Right hindlimb (tissue), 1 donor: ENCODE results near the gene CHRNA4.

Experiments used
- DNase-seq: peaks from one replicate; pipeline ENCODE4 v3.0.0-alpha.2; 2018

CHRNA4 gene

DNA sequence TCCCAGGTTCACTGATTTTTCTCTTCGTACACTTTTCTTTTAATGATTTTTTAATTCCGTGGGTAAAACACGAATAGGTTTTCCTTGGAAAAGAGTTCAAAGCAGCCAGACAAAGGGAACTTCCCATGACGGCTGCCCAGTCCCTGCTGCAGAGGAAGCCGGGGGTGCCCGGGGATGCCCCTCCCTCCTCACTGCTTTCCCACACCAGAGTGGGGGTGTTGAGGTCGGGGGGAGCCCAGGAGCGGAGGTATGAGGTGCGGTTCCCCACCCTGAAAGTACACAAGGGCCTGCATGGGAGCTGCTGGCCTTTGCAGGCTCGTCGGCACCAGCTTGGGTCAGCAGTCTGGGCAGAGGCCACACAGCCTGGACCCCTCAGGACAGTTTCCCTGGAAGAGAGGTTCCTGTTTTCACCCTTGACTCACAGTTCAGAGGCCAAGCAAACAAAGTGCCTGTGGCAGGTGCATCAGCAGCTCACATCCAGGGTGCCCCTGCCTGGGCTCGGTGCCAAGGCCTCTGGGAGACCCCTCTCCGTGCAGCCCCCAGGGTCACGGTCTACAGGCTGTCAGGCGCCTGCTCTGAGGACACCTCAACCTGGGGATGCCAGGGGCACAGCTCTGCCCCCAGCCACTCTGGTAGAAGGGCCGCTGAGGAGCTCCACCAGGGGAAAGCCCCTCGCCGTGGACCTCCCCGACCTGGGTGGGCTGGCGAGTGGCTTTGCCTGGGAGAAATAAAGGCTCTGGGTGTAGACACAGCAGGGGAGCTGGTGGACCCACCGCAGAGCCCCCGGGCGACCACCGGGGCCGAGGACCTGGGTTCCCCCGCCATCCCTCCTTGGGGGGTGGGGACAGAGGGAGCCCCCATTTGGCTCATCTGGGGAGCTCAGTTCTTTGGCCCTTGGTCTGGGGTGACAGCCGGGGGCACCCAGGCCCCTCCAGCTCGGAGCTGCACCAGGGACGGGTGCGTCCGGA is 15.4 kb upstream of the CHRNA4 start:
- no peak for DNase-seq

GRCh38 chr20:63375438-63375837 is 14.3 kb upstream of the CHRNA4 start:
- no peak for DNase-seq

GRCh38 chr20:63374504-63374903 is 13.4 kb upstream of the CHRNA4 start:
- no peak for DNase-seq

GRCh38 chr20:63373996-63374395 is 12.8 kb upstream of the CHRNA4 start:
- DNase-seq = no peak

GRCh38 chr20:63372971-63373885 is 12.1 kb upstream of the CHRNA4 start:
- DNase-seq = no peak

GRCh38 chr20:63371291-63371865 is 10.2 kb upstream of the CHRNA4 start:
- no peak for DNase-seq

- DNase-seq = no peak
These were observed 9.6 kb upstream of the CHRNA4 start for GRCh38 chr20:63370618-63371187.

- no peak for DNase-seq
These were observed 8.8 kb upstream of the CHRNA4 start for GRCh38 chr20:63369724-63370617.

DNA sequence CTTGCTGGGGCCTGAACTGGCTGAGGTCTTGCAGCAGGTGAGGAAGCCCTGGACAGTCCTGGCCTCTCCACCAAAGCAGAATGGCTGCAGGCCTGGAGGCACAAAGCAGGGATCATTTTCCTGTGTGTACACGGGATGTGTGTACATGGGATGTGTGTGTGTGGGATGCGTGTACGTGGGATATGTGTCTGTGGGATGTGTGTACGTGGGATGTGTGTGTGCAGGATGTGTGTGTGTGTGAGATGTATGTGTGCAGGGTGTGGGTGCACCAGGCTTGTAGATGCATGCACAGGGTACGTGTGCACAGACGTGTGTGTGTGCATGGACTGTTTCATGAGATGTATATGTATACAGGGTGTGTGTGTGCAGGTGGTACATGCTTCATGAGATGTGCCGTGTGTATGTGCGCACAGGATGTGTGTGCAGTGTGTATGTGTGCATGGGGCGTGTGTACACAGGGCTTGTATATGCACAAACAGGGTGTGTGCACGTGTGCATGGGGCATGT is 7.9 kb upstream of the CHRNA4 start:
- no peak for DNase-seq

DNA sequence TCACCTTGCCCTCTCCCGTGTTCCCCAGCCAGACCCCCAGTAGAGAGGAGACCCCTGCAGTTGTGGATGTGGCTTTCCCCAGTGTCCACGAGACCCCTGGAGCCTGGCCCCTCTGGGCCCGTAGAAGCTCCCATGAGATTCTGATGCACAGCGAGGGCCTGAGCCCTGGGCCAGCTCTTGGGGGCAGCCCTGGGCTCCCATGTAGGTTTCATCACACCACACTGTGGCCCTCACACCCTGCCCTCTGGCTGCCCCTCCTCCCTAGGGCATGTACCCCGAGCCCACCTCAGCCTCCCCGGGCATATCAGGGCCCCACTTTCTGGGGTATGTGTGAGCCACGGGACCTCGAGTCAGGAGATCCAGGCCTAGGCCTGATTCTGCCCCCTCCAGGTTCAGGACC is 7.0 kb upstream of the CHRNA4 start:
- DNase-seq = no peak

- DNase-seq = no peak
These were observed 6.4 kb upstream of the CHRNA4 start for GRCh38 chr20:63367446-63368055.

GRCh38 chr20:63366390-63367365 is 5.5 kb upstream of the CHRNA4 start:
- no peak for DNase-seq

DNA sequence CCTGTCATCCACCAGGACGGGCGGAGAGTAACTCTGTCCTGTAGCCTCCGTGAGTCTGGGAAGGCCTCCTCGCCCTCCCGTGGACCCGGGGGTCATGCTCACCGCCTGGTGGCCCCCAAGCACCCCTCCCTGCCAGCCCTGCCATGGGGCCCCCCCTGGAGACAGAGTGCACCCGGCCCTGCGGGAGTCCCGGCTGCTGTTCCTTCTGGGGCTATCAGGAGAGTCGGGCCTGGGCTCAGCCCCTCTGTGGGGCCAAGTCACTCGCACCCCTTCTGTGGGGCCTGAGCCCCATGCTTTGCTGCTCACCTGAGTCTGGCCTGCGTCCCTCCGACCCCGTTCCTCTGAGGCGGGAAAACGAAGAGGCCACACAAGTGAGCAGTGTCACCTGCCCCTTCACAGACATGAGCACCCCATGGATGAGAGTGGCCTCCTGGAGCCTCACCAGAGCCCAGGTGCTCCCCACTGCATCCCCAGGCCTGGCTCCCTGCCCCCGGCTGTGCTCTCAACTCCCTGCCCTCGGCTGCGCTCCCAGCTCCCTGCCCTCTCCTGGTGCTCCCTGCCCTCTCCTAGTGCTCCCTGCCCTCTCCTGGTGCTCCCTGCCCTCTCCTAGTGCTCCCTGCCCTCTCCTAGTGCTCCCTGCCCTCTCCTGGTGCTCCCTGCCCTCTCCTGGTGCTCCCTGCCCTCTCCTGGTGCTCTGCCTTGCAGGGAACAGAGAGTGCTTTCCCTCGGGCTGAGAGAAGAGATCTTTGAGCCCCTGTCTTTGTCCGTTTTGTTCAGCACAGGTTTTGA is 4.6 kb upstream of the CHRNA4 start:
- DNase-seq = no peak

DNA sequence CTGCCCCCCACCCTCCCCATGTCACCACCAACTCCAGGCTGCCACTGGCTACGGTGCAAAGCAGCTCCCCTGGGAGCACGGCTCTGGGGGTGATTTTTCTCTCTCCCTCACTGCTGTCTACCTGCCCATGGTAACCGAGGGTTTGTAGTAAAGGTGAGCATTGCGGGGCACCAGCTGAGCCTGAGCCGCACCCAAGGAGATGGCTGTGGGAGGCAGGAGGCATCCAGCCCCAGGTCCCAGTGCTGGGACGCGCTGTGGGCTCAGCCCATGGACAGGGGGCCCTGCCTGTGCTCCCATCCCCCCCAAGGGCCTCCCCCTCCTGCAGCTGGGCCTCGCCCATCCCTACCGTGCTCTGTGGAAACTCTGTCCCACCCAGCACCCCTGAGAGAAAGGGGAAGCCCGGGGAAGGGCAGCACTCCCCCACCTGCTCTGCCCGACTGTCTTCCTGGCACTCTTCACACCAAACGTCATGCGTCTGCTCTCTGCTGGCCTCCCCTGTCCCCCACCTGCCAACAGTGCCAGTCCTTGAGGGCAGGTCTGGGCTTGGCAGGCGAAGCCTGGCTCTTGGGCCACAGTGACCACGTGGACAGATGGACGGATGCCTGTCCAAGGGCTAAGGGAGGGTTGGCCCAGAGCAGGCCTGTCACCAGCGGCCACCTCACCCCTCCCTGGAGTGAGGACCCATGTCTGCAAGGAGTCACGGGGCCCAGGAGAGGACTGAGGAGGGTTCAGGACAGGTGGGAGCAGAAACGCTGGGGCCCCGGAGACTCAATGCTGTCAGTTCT is 3.8 kb upstream of the CHRNA4 start:
- no peak for DNase-seq

DNA sequence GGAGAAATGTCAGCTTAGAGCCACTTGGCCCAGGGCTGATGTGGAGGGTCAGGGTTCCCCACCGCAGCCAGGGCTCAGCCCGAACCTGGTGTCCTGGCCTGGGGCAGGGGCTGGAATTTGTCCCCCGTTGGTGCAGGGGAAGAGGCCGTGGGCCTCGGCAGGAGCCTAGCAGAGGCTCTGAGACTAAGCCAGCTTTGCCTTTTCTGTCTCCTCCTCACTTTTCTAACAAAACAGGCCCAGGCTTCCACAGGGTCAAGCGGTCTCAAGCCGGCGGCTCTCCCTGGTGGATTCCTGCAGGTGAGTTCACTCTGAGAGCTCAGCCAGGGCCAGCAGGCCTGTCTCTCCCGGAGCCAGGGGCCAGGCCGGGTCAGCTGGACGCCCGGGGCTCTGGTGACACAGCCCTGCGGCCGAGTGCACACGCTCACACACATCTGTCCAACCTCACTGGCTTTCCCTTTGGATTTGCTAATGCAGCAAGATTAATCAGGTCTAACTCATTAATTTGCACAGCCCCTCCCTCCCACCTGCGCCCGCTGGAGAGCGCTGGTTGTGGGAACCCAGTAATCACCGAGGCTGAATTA is 2.9 kb upstream of the CHRNA4 start:
- no peak for DNase-seq

- DNase-seq = no peak
These were observed 2.1 kb upstream of the CHRNA4 start for GRCh38 chr20:63363013-63363957.
